Liver (tissue), 3 donors: Measurements from ENCODE around the gene EXOC3L1.

Source experiments
- ATF3 ChIP-seq: IDR thresholded peaks from 2 replicates; pipeline ENCODE4 v1.6.1; 2016; ENCODE audit warnings: antibody characterized with exemption
- CTCF ChIP-seq: fragments of 150-350 bp; IDR thresholded peaks from 2 replicates; pipeline ENCODE4 v1.5.1; 2017; ENCODE audit warnings: improper control_type of control experiment, low read depth, low read length; ENCODE audit not compliant: missing input control
- EGR1 ChIP-seq, 2 donors: IDR thresholded peaks; 2 replicates each; pipeline ENCODE4 v1.6.1; 2016 to 2018; ENCODE audit warnings: antibody characterized with exemption in 2 of 2, low read depth in 2 of 2
- FOXA1 ChIP-seq: IDR thresholded peaks from 2 replicates; pipeline ENCODE4 v1.6.1; 2016; ENCODE audit warnings: antibody characterized with exemption
- GABPA ChIP-seq, 2 donors: IDR thresholded peaks in 1 of 2; conservative IDR thresholded peaks in 1 of 2; 2 replicates each; pipeline ENCODE4 v1.6.1; 2016; ENCODE audit warnings: antibody characterized with exemption in 2 of 2, mild to moderate bottlenecking in 1 of 2, moderate library complexity in 1 of 2
- HNF4G ChIP-seq: IDR thresholded peaks from 2 replicates; pipeline ENCODE4 v1.6.1; 2016; ENCODE audit warnings: antibody characterized with exemption
- JUND ChIP-seq, 2 donors: IDR thresholded peaks; 2 replicates each; pipeline ENCODE4 v1.6.1; 2016; ENCODE audit warnings: antibody characterized with exemption in 2 of 2
- MAX ChIP-seq: IDR thresholded peaks from 2 replicates; pipeline ENCODE4 v1.6.1; 2016; ENCODE audit warnings: antibody characterized with exemption
- RAD21 ChIP-seq, 2 donors: IDR thresholded peaks; 2 replicates each; pipeline ENCODE4 v1.6.1; 2016; ENCODE audit warnings: antibody characterized with exemption in 2 of 2, mild to moderate bottlenecking in 2 of 2
- REST ChIP-seq: IDR thresholded peaks from 2 replicates; pipeline ENCODE4 v1.6.1; 2016; ENCODE audit warnings: antibody characterized with exemption, mild to moderate bottlenecking
- RXRA ChIP-seq, 2 donors: IDR thresholded peaks; 2 replicates each; pipeline ENCODE4 v1.6.1; 2017 to 2018; ENCODE audit warnings: antibody characterized with exemption in 2 of 2, mild to moderate bottlenecking in 1 of 2
- SP1 ChIP-seq: IDR thresholded peaks from 2 replicates; pipeline ENCODE4 v1.6.1; 2018; ENCODE audit warnings: antibody characterized with exemption, mild to moderate bottlenecking
- YY1 ChIP-seq: IDR thresholded peaks from 2 replicates; pipeline ENCODE4 v1.6.1; 2016; ENCODE audit warnings: antibody characterized with exemption, mild to moderate bottlenecking
- ZBTB33 ChIP-seq: IDR thresholded peaks from 2 replicates; pipeline ENCODE4 v1.6.1; 2016; ENCODE audit warnings: antibody characterized with exemption
- donor health status: healthy.
- donor health status: healthy.

GRCh38 chr16:67163164-67163998, 26.6 kb downstream of the EXOC3L1 start:
- TF ChIP-seq CTCF (no peak), YY1 (no peak), JUND (IDR thresholded peaks at IDR 0.05) (no peak), SP1 (no peak), RAD21 (IDR thresholded peaks at IDR 0.05) (no peak), REST (no peak), FOXA1 (no peak), EGR1 (IDR thresholded peaks at IDR 0.05; ENCODE audit: low read depth in 2 of 2) (no peak), MAX (no peak), RXRA (IDR thresholded peaks at IDR 0.05) (no peak), GABPA (IDR thresholded peaks at IDR 0.05 in 1 of 2, conservative IDR thresholded peaks at IDR 0.05 in 1 of 2) (no peak), HNF4G (no peak), ZBTB33 (no peak), ATF3 (no peak)
